Tibial nerve (tissue), 3 donors: ENCODE measurements around the gene PRG2.

ENCODE experiments used
- EP300 ChIP-seq, 2 donors: sonication (generic); formaldehyde crosslinking; IDR thresholded peaks; one replicate each; pipeline ENCODE4 v1.6.1; 2017; ENCODE audit warnings: antibody characterized with exemption in 2 of 2, mild to moderate bottlenecking in 1 of 2
- POLR2A ChIP-seq, 2 donors: fragments of 450-650 bp; IDR thresholded peaks; one replicate each; pipeline ENCODE4 v1.6.1; 2017; ENCODE audit warnings: antibody characterized with exemption in 2 of 2, mild to moderate bottlenecking in 2 of 2, moderate library complexity in 2 of 2

- no peak for TF ChIP-seq POLR2A (IDR thresholded peaks at IDR 0.05)
- no peak for TF ChIP-seq EP300 (IDR thresholded peaks at IDR 0.05)
These were observed 12.3 kb downstream of the PRG2 start for GRCh38 chr11:57378186-57378585.
